RKO (cell line): ENCODE data around the gene TCF4.

Experiments used
- DNase-seq: peaks from one replicate; pipeline ENCODE4 v3.0.0-alpha.2; 2016; ENCODE audit warnings: low spot score

Gene TCF4

GRCh38 chr18:55296115-55296514 lies 291.9 kb downstream of the TCF4 start:
- no peak for DNase-seq

GRCh38 chr18:55290898-55291297 lies 297.1 kb downstream of the TCF4 start:
- DNase-seq = no peak

GRCh38 chr18:55289775-55290174 lies 298.2 kb downstream of the TCF4 start:
- no peak for DNase-seq

- DNase-seq = no peak
Observed at GRCh38 chr18:55289048-55289447, 298.9 kb downstream of the TCF4 start.

- no peak for DNase-seq
Observed at GRCh38 chr18:55287935-55288868, 299.8 kb downstream of the TCF4 start.

- DNase-seq = no peak
Observed at GRCh38 chr18:55287149-55287806, 300.7 kb downstream of the TCF4 start.

- DNase-seq = no peak
Observed at GRCh38 chr18:55286257-55286825, 301.7 kb downstream of the TCF4 start.

GRCh38 chr18:55284614-55285013 lies 303.4 kb downstream of the TCF4 start:
- DNase-seq = no peak

GRCh38 chr18:55283309-55283708 lies 304.7 kb downstream of the TCF4 start:
- no peak for DNase-seq

GRCh38 chr18:55280503-55280902 lies 307.5 kb downstream of the TCF4 start:
- no peak for DNase-seq

GRCh38 chr18:55275039-55275901 lies 312.7 kb downstream of the TCF4 start:
- DNase-seq = peak; percentile 26

GRCh38 chr18:55272510-55273243 lies 315.3 kb downstream of the TCF4 start:
- DNase-seq = no peak

- peak; percentile 7 for DNase-seq
Observed at GRCh38 chr18:55269622-55270021, 318.4 kb downstream of the TCF4 start.

- DNase-seq = no peak
Observed at GRCh38 chr18:55268628-55269275, 319.2 kb downstream of the TCF4 start.

- DNase-seq = no peak
Observed at GRCh38 chr18:55268151-55268601, 319.8 kb downstream of the TCF4 start.

GRCh38 chr18:55266981-55267380 lies 321.0 kb downstream of the TCF4 start:
- DNase-seq = no peak

GRCh38 chr18:55265984-55266383 lies 322.0 kb downstream of the TCF4 start:
- DNase-seq = no peak

- DNase-seq = no peak
Observed at GRCh38 chr18:55265130-55265675, 322.8 kb downstream of the TCF4 start.

GRCh38 chr18:55264108-55264507 lies 323.9 kb downstream of the TCF4 start:
- DNase-seq = no peak

- no peak for DNase-seq
Observed at GRCh38 chr18:55262021-55262560, 325.9 kb downstream of the TCF4 start.
